Measurements from ENCODE around the gene CACNA1A.

CACNA1A gene

DNA sequence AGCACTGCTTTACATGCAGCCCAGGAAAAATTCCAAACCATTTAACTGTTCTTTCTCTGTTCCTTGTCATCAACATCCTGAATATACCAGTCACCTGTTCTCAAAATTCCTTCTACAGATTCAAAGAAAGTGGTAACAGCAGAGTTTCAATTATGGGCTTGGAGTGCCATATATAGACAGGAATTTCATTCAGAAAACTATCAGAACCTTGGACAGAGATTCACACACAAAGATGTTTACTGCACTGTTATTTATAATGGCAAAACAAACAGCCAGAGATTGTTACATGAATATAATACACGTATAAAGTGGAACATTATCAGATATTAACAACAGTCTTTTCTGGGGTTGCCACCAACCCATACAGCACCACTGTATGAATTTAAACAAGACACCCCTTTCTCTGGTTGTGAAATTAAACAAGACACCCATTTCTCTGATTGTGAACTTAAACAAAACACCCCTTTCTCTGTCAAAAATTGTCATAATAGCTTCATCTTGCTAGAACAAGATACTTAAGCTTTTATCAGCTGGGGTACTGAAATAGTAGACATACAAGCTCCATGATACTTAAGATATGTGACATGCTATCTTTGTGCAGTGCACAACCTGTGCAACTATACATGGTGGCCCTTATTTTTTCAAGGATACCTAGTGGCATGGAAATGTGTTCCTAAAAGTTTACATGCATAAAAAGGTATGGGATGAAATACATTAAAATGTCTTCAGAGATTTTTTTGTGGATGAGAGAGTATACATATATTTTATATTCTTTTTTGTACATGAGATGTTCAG lies 12.6 kb downstream of the CACNA1A start:
- no peak for DNase-seq (ENCODE audit: low read depth, low spot score)

DNA sequence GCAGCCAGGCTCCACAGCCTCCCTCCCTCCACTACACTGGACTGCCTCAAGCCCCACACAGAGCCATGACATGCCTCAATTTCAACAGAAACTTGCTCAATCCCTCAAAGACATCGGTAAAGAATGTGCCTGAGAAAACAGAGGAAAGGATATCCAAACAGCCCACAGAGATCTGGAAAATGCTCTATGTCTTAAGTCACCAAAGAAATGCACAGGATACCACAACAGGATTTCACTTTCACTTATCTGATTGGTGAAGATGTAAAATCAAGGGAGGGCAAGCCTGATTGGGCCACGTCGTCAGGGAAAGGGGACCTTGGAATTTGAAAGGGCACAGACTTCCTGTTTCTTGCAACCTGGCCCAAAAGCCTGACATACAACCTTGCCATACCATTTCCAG lies 14.2 kb downstream of the CACNA1A start:
- DNase-seq (ENCODE audit: low read depth, low spot score): no peak

GRCh38 chr19:13487985-13488384 lies 18.3 kb downstream of the CACNA1A start:
- no peak for DNase-seq (ENCODE audit: low read depth, low spot score)

DNA sequence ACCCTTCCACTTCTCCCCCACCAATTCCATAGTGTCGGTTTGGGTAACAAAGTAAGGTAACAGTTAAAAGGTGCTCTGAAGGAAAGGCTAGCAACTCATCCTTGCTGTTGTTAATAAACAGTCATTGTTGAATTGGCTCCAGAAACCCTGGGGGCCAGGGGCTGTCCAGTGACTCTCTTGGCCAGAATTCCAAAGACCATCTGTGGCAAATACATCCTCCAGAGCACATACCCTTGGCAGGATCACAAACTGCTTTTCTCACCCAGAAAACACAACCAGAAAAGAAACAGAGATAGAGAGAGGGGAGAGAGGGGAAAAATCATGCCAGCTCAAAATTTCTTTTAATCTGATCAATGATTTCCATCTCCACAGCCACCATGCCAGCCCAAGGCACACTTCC lies 22.1 kb downstream of the CACNA1A start:
- DNase-seq (ENCODE audit: low read depth, low spot score): no peak

DNA sequence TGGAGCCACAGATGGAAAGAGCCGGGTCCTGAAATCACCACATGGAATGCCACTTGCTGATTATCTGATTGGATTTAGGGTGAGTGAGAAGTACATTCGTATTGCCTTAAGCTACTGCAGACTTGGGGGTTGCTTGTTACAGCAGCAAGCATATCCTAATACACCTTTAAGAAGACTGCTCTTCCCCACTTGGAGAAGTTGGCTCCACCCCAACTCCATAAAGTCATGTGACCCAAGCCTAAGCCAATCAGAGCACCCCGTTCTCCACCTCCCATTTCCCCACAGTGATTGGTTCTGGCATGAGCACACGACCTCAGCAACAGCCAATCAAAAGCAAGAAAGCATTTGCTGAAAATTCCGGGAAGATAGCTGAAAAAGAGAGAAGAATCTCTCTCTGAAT lies 23.1 kb downstream of the CACNA1A start:
- DNase-seq (ENCODE audit: low read depth, low spot score): no peak

DNA sequence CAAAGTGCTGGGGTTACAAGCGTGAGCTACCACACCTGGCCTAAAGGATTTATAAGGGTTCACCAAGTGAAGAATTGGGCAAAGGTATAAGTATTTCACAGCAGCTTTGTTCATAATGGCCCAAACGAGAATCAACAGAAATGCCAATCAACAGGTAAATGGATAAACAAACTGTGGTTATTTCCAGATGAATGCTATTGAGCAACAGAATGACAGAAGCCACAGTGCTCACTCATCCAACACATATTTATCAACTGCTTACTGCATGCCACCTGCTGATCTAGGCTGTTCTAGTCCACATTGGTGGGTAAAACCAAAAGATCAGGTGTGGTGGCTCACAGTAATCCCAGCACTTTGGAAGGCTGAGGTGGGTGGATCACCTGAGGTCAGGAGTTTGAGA lies 27.7 kb downstream of the CACNA1A start:
- no peak for DNase-seq (ENCODE audit: low read depth, low spot score)

GRCh38 chr19:13476071-13476470 lies 30.2 kb downstream of the CACNA1A start:
- no peak for DNase-seq (ENCODE audit: low read depth, low spot score)

- DNase-seq (ENCODE audit: low read depth, low spot score): no peak
Measured at GRCh38 chr19:13475044-13475443, 31.2 kb downstream of the CACNA1A start.

- no peak for DNase-seq (ENCODE audit: low read depth, low spot score)
Measured at GRCh38 chr19:13466697-13467096, 39.6 kb downstream of the CACNA1A start.

GRCh38 chr19:13463296-13463695 lies 43.0 kb downstream of the CACNA1A start:
- no peak for DNase-seq (ENCODE audit: low read depth, low spot score)

DNA sequence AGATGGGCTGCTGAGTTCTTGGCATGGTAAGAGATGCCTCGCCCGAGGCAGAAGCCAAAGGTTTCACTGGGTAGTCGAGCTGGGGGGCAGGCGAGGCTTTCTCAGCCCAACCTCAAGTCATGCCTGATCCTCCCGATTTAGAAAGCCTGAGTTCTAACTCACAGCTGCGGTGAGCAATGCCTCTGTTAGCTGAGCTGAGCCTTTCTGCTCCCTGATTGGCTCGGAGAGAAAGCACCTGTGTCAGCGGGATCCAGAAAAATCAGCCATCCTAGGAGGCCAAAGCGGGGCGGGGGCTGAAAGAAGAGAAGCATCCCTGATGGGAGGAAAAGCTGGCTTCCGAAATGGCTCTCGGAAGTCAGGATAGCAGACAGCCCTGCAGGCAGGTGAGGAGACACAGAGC lies 44.7 kb downstream of the CACNA1A start:
- DNase-seq (ENCODE audit: low read depth, low spot score): no peak

- DNase-seq (ENCODE audit: low read depth, low spot score): no peak
Measured at GRCh38 chr19:13460045-13460444, 46.2 kb downstream of the CACNA1A start.

- DNase-seq (ENCODE audit: low read depth, low spot score): no peak
Measured at GRCh38 chr19:13459351-13459750, 46.9 kb downstream of the CACNA1A start.

DNA sequence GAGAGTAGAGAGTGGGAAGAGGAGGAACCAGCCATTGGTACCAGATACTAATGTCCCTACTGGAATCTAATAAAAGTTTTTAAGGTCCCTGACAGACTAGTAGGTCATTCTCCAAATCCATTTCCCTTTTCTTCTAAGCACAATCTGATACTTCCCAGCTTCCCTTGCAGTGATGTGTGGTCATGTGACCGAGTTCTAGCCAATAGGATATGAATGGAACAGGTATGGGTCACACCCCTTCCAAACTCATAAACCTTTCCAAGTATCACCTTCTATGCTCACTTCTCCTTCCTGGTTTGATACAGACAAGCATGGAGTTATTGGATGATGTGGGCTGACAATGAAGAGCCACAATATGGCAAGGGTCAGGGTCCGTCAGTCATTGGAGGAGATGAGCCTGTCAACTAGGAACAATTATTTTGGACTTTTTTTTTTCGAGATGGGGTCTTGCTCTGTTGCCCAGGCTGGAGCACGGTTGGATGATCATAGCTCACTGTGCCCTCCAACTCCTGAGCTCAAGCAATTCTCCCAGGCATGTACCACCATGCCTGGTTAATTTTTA lies 54.8 kb downstream of the CACNA1A start:
- no peak for DNase-seq (ENCODE audit: low read depth, low spot score)

DNA sequence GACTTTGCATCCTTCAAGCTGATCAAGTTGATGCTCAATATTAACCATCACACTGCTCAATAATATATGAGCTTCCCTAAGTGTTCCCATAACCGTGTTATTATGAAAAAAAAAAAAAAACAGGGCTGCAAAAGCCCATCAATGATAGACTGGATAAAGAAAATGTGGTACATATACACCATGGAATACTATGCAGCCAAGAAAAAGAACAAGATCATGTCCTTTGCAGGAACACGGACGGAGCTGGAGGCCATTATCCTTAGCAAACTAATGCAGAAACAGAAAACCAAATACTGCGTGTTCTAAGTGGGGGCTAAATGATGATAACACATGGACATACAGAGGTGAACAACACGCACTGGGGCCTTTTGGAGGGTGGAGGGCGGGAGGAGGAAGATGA lies 58.3 kb downstream of the CACNA1A start:
- no peak for DNase-seq (ENCODE audit: low read depth, low spot score)

GRCh38 chr19:13441810-13442512 lies 64.3 kb downstream of the CACNA1A start:
- no peak for DNase-seq (ENCODE audit: low read depth, low spot score)

- DNase-seq (ENCODE audit: low read depth, low spot score): no peak
Measured at GRCh38 chr19:13437919-13438618, 68.2 kb downstream of the CACNA1A start.

- DNase-seq (ENCODE audit: low read depth, low spot score): no peak
Measured at GRCh38 chr19:13436352-13436751, 69.9 kb downstream of the CACNA1A start.

DNA sequence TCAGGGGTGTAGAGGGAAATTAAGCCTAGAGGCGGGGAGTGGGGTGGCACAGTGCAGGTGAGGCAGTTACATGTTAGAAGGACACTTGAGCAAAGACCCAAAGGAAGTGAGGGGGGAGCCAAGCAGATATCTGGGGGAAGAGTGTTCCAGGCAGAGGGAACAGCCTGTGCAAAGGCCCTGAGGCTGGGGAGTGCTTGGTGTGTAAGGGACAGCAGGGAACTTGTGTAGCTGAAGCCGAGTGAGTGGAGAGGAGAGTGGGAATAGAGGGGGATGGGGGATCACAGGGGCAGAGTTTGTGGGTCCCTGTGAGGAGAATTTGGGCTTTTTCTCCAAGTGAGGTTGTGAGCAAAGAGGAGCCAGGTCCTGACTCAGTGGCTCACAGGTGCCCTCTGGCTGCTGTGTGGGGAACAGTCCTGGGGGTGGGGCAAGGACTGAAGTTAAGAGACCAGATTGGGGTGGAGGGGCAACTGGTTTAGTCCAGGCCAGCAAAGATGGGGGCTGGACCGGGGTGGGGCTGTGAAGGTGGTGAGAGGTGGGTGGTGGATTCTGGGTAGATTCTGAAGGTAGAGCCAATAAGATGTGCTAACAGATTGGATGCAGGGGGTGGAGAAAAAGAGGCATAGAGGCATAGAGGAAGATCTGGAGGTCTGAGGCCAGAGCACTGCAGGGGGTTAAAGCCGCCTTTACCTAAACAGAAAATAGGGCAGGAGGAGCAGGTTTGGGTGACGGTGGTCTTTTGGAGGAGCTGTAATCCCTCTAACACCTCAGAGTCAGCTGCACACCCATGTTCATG lies 75.3 kb downstream of the CACNA1A start:
- no peak for DNase-seq (ENCODE audit: low read depth, low spot score)

GRCh38 chr19:13429563-13429962 lies 76.7 kb downstream of the CACNA1A start:
- DNase-seq (ENCODE audit: low read depth, low spot score): no peak

- no peak for DNase-seq (ENCODE audit: low read depth, low spot score)
Measured at GRCh38 chr19:13428352-13428751, 77.9 kb downstream of the CACNA1A start.
